ENCODE data around the gene MGAT4A.
"Not testable (repeated sequence)": the region's sequence is repeated elsewhere in the genome, so short reads cannot be mapped to it uniquely, and the experiment has no call there.

The MGAT4A gene

DNA sequence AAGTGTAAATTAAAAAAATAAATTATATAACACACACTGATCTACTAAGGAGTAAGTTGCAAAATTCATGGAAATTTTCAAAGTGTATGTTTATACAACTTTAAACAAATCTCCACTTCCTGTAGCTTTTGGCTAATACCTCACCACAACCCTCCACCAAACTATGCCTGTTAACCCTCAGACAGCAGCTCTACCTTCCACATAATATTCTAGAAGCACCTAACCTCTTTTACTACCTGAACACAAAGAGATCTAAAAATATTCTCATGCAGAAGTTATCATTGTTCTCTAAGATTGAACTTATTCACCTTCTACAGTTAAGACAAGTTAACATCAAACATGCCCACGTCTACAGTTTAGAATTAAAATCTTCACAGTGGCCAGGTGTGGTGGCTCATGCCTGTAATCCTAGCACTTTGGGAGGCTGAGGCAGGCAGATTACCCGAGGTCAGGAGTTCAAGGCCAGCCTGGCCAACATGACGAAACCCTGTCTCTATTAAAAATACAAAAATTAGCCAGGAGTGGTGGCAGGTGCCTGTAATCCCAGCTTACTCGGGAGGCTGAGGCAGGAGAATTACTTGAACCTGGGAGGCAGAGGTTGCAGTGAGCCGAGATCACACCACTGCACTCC lies 2.7 kb downstream of the MGAT4A start:
- DNase-seq = not testable (repeated sequence)

DNA sequence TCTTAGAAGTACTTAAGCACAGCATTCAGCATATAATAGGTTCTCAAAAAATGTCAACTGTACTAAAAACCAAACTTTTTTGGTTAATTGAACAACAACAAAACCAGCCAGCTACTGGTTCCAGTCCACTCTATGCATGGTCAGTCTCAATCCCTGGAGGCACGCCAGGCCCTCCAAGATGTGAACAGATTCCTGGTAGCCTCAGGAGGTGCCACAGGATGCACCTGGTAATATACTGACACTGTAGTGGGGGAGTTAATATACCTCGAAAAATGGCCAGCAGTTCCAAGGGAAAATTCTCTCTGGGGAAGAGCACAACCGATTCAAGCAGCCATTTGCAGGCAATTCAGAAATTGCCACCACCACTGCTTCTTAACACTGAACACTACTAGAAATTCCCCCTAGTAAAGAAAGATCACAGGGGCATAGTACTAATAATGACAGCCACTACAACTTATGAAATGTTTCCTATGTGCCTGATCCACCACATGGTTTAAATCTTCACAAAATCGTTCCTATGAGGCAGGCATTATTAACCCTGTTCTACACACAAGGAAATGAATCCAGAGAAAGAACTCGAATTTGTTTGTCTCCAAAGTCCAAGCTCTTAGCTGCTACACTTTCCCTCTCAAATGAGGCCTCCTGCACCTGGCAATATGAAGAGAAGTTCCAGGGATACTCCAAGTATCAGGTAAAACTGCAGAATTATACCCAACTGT lies 3.4 kb downstream of the MGAT4A start:
- DNase-seq = no peak

DNA sequence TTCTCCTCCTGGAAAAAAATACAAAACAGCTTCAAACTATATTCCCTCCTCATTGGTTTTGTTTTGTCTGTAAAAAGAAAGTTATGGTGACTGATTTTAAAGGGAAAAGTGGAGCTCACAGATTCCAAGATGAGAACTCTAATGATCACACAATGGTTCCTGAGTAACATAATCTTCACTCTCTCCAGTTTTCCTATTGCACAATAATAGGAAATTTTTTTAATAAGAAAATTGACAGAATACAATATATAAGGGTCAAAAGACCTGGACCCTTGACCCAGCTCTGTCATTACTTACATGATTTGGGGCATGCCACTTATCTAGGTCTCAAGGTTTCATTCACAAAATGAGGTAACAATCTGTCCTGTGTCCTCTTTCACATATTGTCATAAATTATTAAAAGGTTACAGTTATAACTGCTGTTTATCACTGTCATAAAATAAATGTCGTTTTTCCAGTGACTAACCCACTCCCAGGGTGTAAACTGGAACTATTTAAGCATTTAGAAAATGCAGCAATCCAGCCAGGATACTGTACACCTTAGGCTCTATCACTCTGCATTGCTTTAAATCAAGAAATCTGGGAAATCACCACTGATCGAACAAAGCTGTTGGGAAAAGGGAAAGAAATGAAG lies 4.1 kb downstream of the MGAT4A start:
- DNase-seq = no peak

DNA sequence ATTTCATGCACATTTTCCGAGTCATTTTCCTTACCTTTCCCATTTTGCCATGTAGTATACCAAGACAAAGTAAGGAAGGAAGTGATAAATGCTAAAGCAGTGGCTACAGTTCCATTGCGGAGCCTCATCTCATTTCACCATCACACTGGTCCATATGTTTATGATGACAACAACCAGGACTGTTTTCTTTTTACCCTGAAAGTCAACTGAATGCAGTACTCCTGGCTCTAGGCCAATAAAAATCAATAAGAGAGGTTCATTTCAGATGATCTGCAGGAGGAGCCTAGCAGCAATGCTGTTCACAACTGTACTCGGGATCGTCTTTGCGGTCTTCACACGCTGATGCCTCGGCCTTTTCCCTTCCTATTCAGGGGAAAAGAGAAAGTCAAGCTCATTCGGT lies 4.7 kb downstream of the MGAT4A start:
- DNase-seq = no peak

DNA sequence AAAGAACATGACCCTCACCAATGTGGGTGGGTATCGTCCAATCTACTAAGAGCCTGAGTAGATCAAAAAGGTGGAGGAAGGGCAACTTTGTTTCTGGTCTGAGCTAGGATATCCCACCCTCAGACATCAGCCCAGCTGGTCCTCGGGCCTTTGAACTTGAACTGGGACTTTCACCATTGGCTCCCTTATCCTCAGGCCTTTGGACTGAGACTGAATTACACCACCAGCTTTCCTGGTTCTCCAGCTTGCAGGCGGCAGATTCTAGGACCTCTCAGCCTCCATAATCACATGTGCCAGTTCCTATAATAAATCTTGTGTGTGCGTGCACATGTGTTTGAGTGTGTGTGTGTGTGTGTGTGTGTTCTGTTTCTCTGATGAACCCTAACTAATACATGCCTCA lies 10.6 kb downstream of the MGAT4A start:
- no peak for DNase-seq

DNA sequence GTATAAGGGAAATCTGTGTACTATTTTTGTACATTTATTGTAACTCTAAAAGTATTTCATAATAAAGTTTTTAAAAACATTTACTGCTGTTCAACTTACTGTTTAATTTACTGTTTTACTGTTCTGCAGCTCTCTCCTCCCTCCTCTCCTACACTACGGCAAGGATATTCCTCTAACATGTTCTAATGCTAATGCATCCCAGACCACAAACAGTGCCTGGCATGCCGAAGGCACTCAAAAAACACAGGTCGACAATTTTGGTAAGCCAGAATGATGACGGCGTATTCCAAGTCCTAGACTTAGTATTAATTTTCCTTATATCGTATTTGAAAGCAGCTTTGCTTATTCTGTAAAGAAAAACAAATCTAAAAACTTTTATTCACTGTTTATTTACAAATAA lies 13.3 kb downstream of the MGAT4A start:
- DNase-seq = no peak

DNA sequence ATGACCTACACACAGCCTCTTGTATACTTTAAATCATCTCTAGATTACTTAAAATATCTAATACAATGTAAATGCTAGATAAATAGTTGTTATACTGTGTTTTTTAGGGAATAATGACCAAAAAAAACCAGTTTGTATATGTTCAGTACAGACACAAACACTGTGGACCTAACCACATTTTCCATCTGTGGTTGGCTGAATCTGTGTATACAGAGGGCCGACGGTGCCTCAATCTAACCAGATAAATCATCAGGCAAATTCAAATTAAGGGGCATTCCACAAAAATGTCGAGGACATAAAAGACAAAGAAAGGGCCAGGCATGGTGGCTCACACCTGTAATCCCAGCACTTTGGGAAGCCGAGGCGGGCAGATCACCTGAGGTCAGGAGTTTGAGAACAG lies 14.1 kb downstream of the MGAT4A start:
- no peak for DNase-seq

DNA sequence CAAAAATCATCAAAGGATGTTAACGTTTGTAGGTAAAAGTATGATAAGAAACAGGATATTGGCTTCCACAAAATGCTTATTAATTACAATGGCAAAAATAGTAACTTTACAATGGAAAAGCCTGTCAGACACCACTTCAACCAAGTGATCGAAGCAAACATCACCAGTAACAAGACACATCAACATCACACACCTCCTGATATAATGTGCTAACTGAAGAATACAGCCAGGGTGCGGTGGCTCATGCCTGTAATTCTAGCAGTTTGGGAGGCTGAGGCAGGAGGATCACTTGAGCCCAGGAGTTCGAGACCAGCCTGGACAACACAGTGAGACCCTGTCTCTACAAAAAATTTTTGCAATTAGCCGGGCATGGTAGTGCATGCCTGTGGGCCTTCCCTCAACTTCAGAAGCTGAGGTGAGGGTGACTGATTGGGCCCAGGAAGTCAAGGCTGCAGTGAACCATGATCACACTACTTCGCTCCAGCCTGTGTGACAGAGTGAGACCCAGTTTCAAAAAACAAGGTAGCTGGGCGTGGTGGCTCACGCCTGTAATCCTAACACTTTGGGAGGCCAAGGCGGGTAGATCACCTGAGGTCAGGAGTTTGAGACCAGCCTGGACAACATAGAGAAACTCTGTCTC lies 15.0 kb downstream of the MGAT4A start:
- DNase-seq = no peak

DNA sequence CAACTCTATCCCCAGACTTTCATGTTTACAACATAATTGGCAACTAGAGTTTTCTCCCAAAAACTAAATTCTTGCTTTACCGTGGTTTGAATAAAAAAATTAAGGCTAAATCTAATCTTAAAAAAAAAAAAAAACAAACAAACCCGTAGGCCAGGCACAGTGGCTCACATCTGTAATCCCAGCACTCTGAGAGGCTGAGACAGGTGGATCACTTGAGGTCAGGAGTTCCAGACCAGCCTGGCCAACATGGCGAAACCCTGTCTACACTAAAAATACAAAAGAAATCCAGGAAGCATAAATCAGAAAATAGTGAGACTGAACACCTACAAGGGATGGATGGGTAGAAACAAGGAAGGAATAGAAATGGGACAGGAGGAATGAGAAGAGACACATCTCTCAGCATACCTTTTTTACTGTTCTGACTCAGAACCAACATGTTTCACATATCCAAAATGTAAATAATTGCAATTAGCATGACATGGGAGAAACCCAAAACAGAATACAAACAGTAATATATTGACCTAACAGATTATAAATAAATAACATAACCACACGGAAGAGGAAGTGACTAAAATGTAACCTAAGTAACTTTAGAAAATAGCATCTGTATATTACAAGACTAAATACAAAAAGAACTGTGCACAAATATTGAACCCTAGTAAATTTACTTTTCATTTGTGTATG lies 17.5 kb downstream of the MGAT4A start:
- DNase-seq = no peak

DNA sequence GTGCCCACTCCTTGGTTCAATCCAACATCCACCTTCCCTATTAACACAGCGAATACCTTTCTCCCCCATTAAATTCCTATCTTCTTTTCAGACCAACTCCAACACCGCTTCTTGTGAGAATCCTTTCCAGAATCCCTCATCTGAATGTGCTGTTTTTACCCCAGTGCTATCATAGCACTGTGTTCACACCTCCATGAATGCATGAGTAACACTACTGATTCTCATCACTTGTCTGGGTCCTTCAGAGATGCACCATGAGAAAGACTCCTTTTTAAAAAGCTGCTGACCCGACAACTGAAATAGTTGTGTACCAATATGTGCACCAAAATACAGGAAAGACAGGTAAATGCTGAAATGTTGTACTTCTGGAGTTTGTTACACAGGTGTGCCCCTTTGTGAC lies 18.8 kb downstream of the MGAT4A start:
- DNase-seq = no peak

DNA sequence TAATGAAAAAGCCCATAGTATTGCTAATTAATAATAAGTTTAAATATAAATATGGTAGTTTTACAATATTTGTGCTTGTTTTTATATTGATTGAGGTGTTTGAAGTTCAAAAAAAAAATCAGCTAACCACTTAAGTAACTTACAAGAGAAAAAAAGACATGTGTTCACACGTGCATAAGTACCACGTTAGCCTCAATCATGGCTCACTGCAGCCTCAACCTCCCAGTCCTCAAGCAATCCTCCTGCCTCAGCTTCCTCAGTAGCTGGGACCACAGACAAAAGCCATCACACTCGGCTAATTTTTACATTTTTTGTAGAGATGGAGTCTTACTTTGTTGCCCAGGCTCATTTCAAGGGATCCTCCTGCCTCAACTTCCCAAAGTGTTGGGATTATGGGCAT lies 19.4 kb downstream of the MGAT4A start:
- DNase-seq = no peak

DNA sequence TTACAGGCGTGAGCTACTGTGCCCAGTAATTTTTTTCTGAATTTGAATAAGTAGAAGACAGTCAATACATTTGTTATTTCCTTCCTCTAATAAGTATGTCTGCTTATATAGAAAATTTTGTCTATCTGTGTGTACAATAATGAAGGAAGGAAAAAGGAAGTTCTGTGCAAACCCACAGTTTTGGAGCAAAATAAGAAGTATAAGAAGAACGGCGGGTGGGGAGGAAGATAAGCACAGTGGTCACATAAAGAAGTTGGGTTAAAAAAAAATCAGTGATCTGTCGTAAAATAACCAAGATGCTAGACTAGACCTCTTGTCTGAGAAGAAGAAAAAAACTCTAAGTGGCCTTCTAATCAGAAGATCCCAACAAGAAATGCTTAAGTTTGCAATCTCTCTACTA lies 20.2 kb downstream of the MGAT4A start:
- DNase-seq = no peak

DNA sequence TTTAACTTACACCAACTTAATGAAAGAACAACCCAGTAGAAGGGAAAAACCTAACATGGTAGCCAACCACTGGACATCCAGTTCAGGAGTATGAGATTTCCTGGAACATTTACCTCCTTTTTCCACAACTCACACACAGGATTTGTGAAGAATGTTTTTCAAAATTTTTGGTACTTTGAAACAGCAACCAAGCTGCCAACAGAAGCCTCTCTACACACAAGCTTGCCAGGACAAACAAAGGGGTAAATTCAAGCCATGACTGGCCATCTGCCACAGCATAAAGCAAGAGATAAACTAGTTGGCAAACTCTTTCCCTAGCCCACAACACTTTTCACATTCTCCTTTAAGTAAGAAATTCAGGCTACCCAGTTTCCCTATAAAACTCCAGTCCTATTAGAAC lies 21.4 kb downstream of the MGAT4A start:
- peak; percentile 40 to 46 for DNase-seq

DNA sequence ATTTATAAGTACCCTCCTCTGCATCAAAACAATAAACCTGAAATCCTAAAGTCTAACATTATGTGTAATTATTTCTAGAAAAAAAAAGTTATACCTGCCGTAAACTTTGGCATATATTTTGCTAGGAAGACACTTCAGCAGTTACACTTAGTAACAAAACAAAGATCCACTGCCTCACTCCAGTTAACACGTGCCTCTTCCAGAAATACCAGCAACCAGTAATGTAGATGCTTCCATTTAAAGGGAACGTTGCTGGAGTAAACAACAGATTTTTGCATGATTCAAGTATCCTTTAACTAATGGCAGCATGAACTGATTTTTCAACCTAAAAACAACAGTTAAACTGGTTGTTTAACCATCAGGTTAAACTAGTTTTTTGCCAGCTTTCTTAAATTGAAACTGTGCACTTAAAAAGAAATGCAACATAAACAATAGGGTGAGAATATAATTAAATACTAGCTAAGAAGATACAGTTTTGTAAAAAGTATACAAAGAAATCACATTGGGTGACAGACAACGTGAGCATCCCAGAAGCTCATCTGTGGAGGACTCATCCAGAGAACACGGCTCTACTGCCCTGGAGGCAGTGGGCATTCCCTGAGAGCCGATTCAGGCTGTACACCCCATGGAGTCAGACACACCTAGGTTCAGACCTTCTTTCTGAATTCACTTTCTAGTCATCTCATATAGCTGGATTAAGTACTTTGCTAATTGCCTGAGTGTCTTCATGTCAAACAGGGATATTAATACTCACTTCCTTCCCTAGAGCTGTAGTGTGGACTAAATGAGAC lies 22.3 kb downstream of the MGAT4A start:
- no peak for DNase-seq

DNA sequence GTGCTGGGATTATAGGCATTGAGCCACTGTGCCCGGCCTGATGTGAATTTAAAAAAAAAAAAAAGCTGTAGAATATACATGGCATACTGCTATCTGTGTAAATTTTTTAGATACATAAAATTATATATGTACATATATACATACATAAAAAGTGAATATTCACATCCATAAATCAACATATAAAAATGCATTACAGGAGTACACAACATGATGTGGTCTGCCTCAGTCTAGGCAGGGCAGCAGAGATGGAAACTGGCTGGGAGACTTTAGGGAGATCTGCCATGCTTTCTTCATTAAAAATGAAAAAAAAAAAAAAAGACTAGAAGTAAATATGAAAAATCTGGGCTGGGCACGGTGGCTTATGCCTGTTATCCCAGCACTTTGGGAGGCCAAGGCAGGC lies 24.3 kb downstream of the MGAT4A start:
- DNase-seq = no peak

DNA sequence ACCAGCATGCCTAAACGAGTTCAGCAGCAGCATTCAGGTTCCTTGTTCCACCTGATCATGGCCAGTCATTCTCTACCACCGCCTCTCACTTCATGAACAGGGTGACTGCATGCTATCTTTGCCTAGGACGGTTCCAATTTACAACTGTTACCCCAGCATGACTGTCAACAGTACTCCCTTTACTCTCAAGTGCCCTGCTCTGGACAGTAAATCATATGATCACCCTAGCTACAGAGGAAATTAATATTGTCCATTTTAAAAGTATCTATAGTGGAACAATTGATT lies 25.7 kb downstream of the MGAT4A start:
- no peak for DNase-seq

DNA sequence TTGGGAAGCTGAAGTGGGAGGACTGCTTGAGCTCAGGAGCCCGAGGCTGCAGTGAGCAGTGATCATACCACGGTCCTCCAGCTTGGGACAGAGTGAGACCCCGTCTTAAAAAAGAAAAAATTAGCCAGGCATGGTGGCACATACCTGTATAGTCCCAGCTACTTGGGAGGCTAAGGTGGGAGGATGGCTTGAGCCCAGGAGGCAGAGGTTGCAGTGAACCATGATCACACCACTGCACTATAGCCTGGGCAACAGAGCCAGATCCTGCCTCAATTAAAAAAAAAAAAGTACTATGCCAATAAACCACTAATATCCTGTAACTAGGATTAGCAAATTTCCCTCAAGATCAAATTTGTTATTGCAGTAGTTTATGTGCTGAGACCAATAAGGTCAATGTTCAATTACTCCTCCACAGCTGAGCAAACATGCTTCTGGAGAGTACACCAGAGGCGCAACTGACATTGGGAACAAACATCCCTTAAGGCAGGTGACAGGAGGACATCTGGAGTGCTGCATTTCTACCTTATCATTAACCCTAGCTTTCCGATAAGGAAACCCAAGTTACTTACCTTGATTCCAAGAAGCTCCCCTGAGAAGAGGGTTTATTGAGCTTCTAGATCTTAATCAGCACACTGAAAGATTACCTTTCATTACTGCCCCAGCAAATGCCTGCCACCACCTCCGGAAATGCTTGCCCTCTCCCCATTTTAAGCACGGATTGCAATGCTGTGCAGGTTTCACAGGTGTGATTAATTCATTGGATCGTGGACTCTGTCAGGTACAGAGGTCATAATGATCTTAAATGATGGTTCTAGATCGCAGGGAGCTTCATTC lies 26.2 kb downstream of the MGAT4A start:
- DNase-seq = no peak

DNA sequence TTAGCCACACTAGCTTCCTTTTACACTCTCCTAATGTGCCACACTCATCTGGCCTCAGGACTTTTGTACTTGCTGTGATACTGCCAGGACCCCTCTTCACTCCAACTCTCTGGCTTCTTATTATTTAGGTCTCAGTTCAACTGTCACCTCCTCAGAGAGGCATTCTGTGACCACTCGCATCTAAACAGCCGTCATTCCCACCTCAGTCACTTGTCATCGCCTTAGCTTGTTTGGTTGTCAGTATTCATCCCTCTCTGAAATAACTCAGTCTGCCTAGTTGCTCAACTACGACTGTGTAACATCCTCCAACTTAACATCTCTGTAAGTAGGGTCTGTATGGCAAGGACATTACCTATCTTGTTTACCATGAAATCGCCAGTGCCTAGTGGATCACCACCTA lies 27.2 kb downstream of the MGAT4A start:
- no peak for DNase-seq

DNA sequence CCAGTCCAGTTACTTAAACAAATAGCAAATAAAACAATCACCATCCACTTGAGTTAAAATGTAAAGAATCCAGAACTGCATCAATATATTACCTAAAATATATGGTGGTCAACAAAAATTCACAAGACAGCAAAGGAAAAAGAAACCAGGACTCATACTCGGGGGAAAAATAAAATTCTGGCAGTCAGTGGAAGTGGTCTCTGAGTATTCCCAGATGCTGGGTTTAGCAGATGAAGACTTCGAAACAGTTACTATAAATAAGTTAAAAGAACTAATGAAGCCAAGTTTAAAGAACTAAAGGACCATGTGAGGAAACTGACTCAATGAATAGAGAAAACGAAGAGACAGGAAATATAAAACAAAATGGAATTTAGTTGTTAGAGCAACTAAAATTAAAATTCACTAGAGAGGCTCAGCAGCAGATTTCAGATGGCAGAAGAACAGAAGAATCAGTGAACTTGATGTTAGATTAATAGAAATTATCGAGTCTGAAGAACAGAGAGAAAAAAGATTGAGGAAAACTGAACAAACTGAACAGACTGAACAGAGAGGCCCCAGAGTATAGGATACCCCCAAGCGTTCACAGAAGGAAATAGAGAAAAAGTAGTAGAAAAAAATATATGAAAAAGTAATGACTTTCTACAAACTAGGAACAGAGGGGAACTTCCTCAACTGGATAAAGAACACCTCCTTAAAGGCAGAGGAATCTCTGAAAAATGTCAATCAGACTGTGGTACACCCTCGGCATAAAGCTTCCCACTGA lies 27.9 kb downstream of the MGAT4A start:
- DNase-seq = no peak

DNA sequence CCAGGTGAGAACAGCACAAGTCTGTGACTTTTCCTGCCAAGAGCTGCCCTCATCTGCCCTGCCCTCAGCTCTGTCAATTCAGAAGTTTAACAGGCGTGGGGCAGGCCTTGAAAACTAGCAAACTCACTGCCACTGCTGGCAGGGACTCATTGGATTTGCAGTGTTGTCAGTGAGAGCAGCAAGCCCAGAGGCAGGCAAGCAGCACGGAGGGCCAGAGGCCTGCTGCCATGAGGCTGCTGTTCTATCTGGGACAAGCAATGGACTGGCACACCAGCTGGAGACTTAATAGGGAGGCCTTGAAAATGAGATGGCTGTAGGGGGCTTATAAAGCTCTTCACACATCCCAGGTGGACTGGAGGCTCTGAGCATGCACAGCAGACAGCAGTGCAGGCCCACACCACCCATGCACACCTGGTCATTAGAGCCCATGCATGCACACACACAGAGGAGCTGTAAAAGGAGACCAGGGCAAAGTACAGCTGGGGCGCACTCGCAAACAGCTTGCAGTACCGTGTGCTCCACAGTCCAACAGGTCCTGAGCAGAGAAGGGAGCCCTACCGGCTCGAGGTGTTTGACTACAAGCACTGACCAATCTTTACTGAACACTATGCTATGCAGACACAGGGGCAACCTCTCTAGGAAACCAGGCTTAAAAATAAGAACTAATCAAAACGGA lies 28.7 kb downstream of the MGAT4A start:
- peak in 1 of 2 donors; percentile 26 for DNase-seq

All from hippocampal formation (tissue), 2 donors.